HEK293T (cell line): ENCODE results near the gene HNRNPK.

Experiments used
- ELF4 ChIP-seq: fragments of 450-650 bp; IDR thresholded peaks from 2 replicates; pipeline ENCODE4 v1.6.1; 2017; ENCODE audit warnings: antibody characterized with exemption
- FOXM1 ChIP-seq: fragments of 450-650 bp; IDR thresholded peaks from 2 replicates; pipeline ENCODE4 v1.6.1; 2017; ENCODE audit warnings: mild to moderate bottlenecking, borderline replicate concordance
- L3MBTL2 ChIP-seq: fragments of 450-650 bp; conservative IDR thresholded peaks from 2 replicates; pipeline ENCODE4 v1.6.1; 2016; ENCODE audit warnings: mild to moderate bottlenecking
- NFRKB ChIP-seq: fragments of 450-650 bp; IDR thresholded peaks from 2 replicates; pipeline ENCODE4 v1.6.1; 2016; ENCODE audit warnings: mild to moderate bottlenecking, moderate library complexity
- SP1 ChIP-seq: fragments of 450-650 bp; IDR thresholded peaks from 2 replicates; pipeline ENCODE4 v1.6.1; 2017
- SUZ12 ChIP-seq: fragments of 450-650 bp; IDR thresholded peaks from 2 replicates; pipeline ENCODE4 v1.6.1; 2016; ENCODE audit warnings: mild to moderate bottlenecking
- TARDBP ChIP-seq: fragments of 450-650 bp; IDR thresholded peaks from 2 replicates; pipeline ENCODE4 v1.6.1; 2016
- TF ChIP-seq, protein P1 (sequence below): fragments of 450-650 bp; IDR thresholded peaks from 2 replicates; pipeline ENCODE4 v1.6.1; 2016

DNA sequence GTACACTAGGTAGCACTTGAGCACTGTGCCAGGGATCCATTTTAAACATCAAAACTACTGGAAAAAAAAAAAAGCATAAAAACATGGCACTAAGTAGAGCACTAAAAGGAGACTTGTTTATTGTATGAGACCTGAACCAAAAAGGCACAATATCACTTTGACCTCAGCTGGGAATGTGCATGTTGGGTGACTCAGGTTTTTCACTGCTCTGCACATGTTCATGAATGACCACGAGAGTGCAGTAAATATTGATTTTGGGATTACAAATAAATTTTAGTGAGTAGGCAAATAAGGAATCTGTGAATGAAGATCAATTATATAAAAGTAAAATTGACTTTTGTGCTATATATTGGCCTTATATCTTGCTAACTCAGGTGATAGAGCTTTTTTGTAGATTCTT, 12.4 kb upstream of the HNRNPK start:
- no peak for TF ChIP-seq NFRKB
- TF ChIP-seq TARDBP, result no peak
- TF ChIP-seq, protein P1, sequence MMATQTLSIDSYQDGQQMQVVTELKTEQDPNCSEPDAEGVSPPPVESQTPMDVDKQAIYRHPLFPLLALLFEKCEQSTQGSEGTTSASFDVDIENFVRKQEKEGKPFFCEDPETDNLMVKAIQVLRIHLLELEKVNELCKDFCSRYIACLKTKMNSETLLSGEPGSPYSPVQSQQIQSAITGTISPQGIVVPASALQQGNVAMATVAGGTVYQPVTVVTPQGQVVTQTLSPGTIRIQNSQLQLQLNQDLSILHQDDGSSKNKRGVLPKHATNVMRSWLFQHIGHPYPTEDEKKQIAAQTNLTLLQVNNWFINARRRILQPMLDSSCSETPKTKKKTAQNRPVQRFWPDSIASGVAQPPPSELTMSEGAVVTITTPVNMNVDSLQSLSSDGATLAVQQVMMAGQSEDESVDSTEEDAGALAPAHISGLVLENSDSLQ, result no peak
- TF ChIP-seq SP1, result no peak
- TF ChIP-seq L3MBTL2, result no peak
- TF ChIP-seq SUZ12, result no peak
- no peak for TF ChIP-seq FOXM1
- no peak for TF ChIP-seq ELF4
